Thymus (tissue), 11 donors: ENCODE results near the gene UGT1A8. TPM values are rescaled to one million over a fixed set of nuclear protein-coding genes. Genes with fewer than 3 reads are reported as not detected.

Experiments
- DNase-seq, 9 donors: peaks; one replicate each; pipeline ENCODE4 v3.0.0-alpha.2; 2013; ENCODE audit warnings: low spot score in 9 of 9, low read depth in 6 of 9, missing footprints in 1 of 9
- H3K27ac ChIP-seq, 2 donors: one replicate each; pipeline ENCODE4 v1.5.1; 2013; ENCODE audit warnings: control low read depth in 1 of 2, low read depth in 1 of 2, low read length in 1 of 2, mild to moderate bottlenecking in 1 of 2, moderate library complexity in 1 of 2
- H3K27me3 ChIP-seq, 2 donors: one replicate each; pipeline ENCODE4 v1.5.1; 2013; ENCODE audit warnings: low read length in 1 of 2; ENCODE audit not compliant: control insufficient read depth in 2 of 2, insufficient read depth in 1 of 2
- H3K36me3 ChIP-seq, 2 donors: one replicate each; pipeline ENCODE4 v1.5.1; 2013; ENCODE audit warnings: low read length in 1 of 2, mild to moderate bottlenecking in 1 of 2, moderate library complexity in 1 of 2; ENCODE audit not compliant: control insufficient read depth in 2 of 2, insufficient read depth in 2 of 2
- H3K4me1 ChIP-seq, 2 donors: one replicate each; pipeline ENCODE4 v1.5.1; 2013; ENCODE audit warnings: low read length in 2 of 2; ENCODE audit not compliant: control insufficient read depth in 2 of 2, insufficient read depth in 2 of 2
- H3K4me3 ChIP-seq, 2 donors: one replicate each; pipeline ENCODE4 v1.5.1; 2013; ENCODE audit warnings: low read length in 2 of 2, control low read depth in 1 of 2, mild to moderate bottlenecking in 1 of 2
- H3K9me3 ChIP-seq, 2 donors: one replicate each; pipeline ENCODE4 v1.5.1; 2013; ENCODE audit warnings: low read length in 1 of 2, mild to moderate bottlenecking in 1 of 2; ENCODE audit not compliant: control insufficient read depth in 2 of 2, insufficient read depth in 1 of 2
- WGBS: extraction: QIAGEN DNeasy Blood & Tissue Kit; methylation state at CpG from one replicate; pipeline ENCODE4 v1.1.7; 2013; 5-methylcytosine and 5-hydroxymethylcytosine counted together
- polyA plus RNA-seq: library from polyadenylated mRNA; stranded (reverse); fragments of 200-250 nt; gene quantifications from one replicate; pipeline ENCODE4 v1.2.3, GENCODE V29; 2013
- total RNA-seq: library from RNA; stranded (reverse); fragments of 120-200 nt; gene quantifications from one replicate; pipeline ENCODE4 v1.2.4, GENCODE V29; 2013
- donor health status: healthy.

UGT1A8 gene
- total and polyA plus RNA-seq, 2 donors: 0.24 to 2.6 TPM

DNA sequence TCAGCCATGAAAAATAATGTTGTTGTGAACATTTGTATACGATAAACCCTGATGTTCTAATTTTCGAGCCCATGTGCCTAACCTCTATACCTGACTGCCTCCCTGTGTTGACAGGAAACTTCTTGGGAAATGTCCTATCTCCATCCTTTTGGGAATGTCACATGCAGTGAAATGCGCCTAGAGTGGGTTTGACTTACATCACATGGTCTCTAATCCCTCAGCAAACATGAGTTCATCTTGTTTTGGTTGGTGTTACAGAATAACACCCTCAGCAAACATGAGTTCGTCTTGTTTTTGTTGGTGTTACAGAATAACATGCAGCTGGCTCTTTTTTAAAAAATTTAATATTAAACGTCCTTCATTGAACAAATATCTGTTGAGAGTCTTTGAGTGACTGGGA is 70.9 kb downstream of the UGT1A8 start:
- no peaks in the 10 kb centered on the region for H3K9me3 ChIP-seq

DNA sequence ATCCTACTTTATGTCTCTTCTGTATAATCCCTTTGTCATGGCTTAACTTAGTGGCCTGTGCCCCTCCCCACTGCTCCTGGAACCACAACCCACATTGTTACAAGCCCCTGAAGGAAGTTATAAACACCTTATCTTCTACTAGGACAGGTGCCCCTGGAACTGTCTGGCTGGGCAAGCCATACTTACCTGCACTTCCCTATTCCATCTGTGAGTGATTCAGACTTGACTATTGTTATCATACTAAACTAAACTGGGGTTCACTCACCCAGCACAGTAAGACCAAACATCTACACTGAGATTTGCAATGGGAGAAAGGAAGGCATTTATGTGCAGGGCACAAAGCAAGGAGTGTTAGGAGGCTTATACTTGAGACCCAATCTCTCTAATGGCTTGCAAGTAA is 71.6 kb downstream of the UGT1A8 start:
- no peaks in the 10 kb centered on the region for H3K27me3 ChIP-seq
- DNase-seq: no peak
- H3K9me3 ChIP-seq: no peaks in the 10 kb centered on the region
- H3K27ac ChIP-seq: no peak overlapping the region
- H3K4me1 ChIP-seq: no peaks in the 10 kb centered on the region
- no peaks in the 10 kb centered on the region for H3K36me3 ChIP-seq
- H3K4me3 ChIP-seq: no peak overlapping the region

More for the DNA sequence above, 70.9 kb downstream of the UGT1A8 start:
- Histone ChIP-seq H3K4me1 (no peaks in the 10 kb centered on the region), H3K36me3 (no peaks in the 10 kb centered on the region), H3K27ac (no peak overlapping the region), H3K4me3 (no peak overlapping the region), H3K27me3 (no peaks in the 10 kb centered on the region)
- 95% methylated on average over 5 of the region's 5 CpGs for WGBS
- DNase-seq: no peak

DNA sequence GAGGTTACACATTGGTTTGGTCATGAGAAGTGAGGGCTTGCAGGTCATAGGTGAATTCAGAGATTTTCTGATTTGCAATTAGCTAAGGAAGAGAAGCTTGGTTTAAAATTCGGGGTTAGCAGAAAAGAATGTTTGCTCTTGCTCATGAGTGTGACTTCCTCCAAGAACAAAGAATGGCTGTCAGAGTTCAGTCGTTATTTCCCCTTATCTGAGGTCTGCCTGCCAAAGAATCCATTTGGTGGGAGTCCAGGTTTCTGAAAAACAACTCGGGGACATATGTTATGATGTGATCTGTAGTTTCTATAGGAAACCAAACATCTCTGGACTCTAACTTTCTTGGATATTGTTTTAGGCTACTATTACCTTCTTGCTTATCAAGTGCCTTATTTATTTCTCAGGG is 72.1 kb downstream of the UGT1A8 start:
- H3K27ac ChIP-seq: no peak overlapping the region
- no peak for DNase-seq
- H3K9me3 ChIP-seq: no peaks in the 10 kb centered on the region
- no peak overlapping the region for H3K4me3 ChIP-seq
- no peaks in the 10 kb centered on the region for H3K4me1 ChIP-seq
- H3K27me3 ChIP-seq: no peaks in the 10 kb centered on the region
- WGBS: 22% methylated on average over 3 of the region's 3 CpGs
- H3K36me3 ChIP-seq: no peaks in the 10 kb centered on the region

DNA sequence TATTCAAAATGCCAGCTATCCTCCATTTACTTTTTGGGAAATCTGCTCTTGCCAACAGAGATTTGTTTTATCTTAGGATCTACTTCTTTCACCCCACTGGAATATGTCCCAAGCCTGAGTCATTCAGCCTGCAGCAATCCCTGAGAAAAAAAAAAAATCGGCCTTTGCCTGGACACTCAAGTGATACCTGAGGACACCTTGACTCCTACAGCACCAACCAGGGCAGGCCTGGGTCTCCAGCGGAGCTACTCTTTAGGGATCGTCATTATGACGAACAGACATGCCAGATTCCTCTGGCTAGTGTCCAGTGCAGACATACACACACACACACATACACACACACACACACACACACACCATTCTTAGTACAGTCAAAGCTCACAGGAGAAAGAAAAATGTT is 73.0 kb downstream of the UGT1A8 start:
- Histone ChIP-seq H3K4me1 (no peaks in the 10 kb centered on the region), H3K9me3 (no peaks in the 10 kb centered on the region), H3K27ac (no peak overlapping the region), H3K27me3 (no peaks in the 10 kb centered on the region), H3K36me3 (no peaks in the 10 kb centered on the region), H3K4me3 (no peak overlapping the region)
- 95% methylated on average over 4 of the region's 4 CpGs for WGBS
- DNase-seq: no peak

DNA sequence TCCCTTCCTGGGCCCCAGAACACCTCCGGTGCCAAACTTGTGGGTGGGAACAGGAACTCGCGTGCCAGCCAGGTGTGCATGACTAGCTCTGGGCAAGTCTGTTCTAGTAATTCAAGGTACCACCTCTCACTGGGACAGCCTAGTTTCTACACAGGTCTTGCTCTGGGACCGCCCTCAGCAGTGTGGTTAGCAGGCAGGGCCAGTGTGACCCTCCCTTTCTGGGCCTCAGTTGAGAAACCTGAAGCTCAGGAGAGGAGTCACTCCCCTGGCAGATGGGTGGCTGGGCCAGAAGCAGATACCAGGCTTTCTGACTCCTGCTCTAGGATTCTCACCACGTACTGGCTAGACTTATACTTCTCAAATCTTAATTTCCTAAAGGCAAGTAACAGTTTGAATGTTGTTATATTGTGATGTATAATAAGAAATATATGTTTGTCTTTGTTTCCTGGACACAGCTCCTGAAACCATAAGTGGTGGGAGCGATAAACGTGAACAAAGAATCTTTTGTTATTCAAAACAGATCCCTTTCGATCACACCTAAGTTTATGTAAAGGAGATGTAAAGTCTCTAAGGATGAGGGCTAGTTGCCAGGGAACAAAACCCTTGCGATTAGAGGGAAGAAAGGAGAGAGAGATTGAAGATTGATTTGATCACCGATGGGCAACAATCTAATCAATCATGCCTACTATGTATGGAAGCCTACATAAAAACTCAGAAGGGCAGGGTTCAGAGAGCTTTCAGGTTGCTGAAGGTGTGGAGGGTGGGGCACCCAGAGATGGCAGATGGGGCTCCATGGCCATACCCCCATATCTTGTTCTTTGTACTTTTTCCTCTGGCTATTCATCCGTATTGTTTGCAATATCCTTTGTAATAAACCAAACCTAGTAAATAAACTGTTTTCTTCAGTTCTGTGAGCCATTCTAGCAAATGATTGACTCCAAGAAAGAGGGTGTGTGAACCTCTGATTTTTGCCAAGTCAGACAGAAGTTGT is 74.3 kb downstream of the UGT1A8 start:
- 90% methylated on average over 11 of the region's 11 CpGs for WGBS
- no peaks in the 10 kb centered on the region for H3K36me3 ChIP-seq
- no peak overlapping the region for H3K4me3 ChIP-seq
- H3K9me3 ChIP-seq: no peaks in the 10 kb centered on the region
- no peak overlapping the region for H3K27ac ChIP-seq
- DNase-seq: no peak
- no peaks in the 10 kb centered on the region for H3K4me1 ChIP-seq
- H3K27me3 ChIP-seq: no peaks in the 10 kb centered on the region

DNA sequence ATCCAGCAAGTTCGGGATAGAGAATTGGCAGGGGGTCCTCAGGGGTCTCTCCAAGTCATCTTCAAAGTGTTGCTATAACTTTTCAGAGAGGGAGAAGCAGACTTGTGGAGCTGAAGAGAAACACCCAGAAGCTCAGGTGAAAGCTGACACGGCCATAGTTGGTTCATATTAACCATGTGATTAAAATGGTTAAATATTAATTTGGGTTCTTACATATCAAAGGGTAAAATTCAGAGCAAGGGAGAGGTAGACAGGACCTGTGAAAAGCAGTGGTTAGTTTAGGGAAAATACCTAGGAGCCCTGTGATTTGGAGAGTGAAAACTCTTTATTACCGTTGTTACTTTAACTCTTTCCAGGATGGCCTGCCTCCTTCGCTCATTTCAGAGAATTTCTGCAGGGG is 75.2 kb downstream of the UGT1A8 start, which contains the start of gene UGT1A6:
UGT1A6 (plus strand) TSS at position 243 of the 400 bp plus-strand sequence; CDS start at position 358, 115 bp downstream.
- Histone ChIP-seq H3K9me3 (no peaks in the 10 kb centered on the region), H3K4me1 (no peaks in the 10 kb centered on the region), H3K27me3 (no peaks in the 10 kb centered on the region), H3K27ac (no peak within 1 kb of the TSS), H3K36me3 (no peaks in the 10 kb centered on the region), H3K4me3 (no peak within 1 kb of the TSS)
- WGBS: 96% methylated on average over 4 of the region's 4 CpGs
- DNase-seq: no peak

DNA sequence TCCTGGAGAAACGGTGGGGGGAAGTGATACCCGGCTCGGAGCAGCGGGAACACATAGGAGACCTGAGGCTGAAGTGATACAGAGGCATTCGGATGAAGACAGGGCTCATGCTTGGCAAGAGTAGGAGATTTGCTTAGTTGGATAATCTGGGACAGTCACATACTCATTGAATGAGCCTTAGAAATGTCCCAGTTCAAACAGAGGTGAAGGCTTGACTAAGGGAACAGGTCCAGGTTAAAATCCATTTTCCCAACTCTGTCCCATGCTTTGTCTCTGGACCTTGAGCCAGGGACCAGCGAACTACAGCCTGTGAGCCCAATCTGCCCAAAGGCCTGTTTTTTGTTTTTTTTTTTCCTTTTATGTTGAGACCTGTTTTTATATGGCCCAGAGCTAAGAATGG is 76.5 kb downstream of the UGT1A8 start:
- H3K9me3 ChIP-seq: no peaks in the 10 kb centered on the region
- no peak overlapping the region for H3K4me3 ChIP-seq
- DNase-seq: no peak
- H3K4me1 ChIP-seq: no peaks in the 10 kb centered on the region
- H3K36me3 ChIP-seq: no peaks in the 10 kb centered on the region
- WGBS: 85% methylated on average over 6 of the region's 6 CpGs
- H3K27ac ChIP-seq: no peak overlapping the region
- H3K27me3 ChIP-seq: no peaks in the 10 kb centered on the region

DNA sequence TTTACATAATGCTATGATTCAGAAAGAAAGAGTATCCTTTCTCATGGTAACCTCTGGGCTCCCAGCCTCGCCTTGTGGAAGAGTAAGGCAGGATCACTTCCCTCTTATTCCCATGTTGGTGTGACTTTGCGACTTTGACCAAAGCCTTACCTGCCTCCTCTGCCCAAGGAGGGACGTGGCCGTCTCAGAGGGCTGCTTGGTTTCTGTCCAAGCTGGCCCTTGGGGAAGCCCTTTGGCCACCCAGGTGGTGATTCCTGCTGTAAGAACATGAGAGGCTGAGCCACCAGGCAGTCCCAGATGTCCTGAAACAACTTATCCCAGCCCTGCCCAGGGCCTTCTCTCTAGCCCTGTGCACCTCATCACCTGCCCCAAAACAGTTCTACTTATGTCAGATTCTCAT is 81.3 kb downstream of the UGT1A8 start:
- H3K36me3 ChIP-seq: no peaks in the 10 kb centered on the region
- no peak overlapping the region for H3K4me3 ChIP-seq
- H3K9me3 ChIP-seq: no peaks in the 10 kb centered on the region
- no peaks in the 10 kb centered on the region for H3K4me1 ChIP-seq
- no peak for DNase-seq
- no peaks in the 10 kb centered on the region for H3K27me3 ChIP-seq
- H3K27ac ChIP-seq: no peak overlapping the region
- 98% methylated on average over 4 of the region's 4 CpGs for WGBS

DNA sequence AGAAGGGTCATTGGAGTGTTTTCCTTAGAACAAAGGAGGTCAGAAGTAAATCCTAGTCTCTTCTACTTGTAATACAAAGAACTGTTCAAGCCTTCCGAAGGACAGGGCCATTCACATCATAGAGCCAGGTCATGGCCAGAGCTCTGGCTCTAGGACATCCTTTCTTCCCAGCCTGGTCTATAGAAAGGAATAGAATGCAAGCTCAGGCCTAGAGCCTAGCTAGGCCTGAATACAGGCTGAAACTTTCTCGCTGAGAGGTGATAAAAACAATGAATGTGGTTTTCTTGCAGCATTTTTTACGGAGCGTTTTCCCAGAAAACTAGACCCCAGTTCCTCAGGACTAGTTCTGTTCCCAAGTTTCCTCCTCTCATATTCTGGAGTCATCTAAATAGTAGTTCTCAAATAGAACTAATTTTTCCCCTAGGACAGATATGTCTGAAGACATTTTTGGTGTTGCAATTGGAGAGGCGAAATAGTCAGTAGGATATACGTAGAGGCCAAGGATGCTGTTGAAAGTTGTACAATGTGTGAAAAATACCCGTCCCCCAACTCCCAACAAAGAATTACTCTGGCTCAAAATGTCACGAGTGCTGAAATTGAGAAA is 82.1 kb downstream of the UGT1A8 start:
- no peaks in the 10 kb centered on the region for H3K27me3 ChIP-seq
- H3K4me3 ChIP-seq: no peak overlapping the region
- H3K9me3 ChIP-seq: no peaks in the 10 kb centered on the region
- no peaks in the 10 kb centered on the region for H3K4me1 ChIP-seq
- H3K36me3 ChIP-seq: no peaks in the 10 kb centered on the region
- DNase-seq: no peak
- WGBS: 98% methylated on average over 8 of the region's 8 CpGs
- H3K27ac ChIP-seq: no peak overlapping the region
